Measurements from ENCODE around the gene TDRD12. TPM values are rescaled to one million over a fixed set of nuclear protein-coding genes. Genes with fewer than 3 reads are reported as not detected.
"Not testable (repeated sequence)": the region's sequence is repeated elsewhere in the genome, so short reads cannot be mapped to it uniquely, and the experiment has no call there.

Gene TDRD12
- total and polyA plus RNA-seq, 12 donors, result 0.06 to 0.47 (median 0.12) TPM; not detected in 6

DNA sequence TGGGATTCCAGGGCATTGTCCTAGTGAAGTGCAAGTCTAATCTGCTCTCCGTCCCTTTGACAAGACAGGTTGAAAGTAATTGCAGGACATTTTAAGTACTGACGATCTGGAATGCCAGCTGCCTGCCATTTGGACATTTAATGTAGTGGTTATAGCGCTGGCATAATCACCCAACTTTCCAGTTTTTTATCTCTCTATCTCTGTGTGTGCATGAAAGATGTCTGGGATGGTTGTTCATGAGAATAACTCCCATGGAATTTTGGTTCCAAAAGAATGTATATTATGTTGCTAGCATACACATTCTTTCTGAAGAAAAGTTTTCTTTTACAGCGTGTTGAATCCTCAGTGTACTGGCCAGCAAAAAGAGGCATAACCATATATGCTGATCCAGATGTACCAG lies 53.6 kb downstream of the TDRD12 start:
- H3K27ac ChIP-seq, result no peak overlapping the region
- no peaks in the 10 kb centered on the region for H3K4me1 ChIP-seq
- ATAC-seq, result no peak
- no peak for DNase-seq
- H3K36me3 ChIP-seq, result no peaks in the 10 kb centered on the region
- H3K4me3 ChIP-seq, result no peak overlapping the region
- WGBS, 2 donors, result 67% methylated on average over 4 of the region's 4 CpGs
- TF ChIP-seq, protein P1, sequence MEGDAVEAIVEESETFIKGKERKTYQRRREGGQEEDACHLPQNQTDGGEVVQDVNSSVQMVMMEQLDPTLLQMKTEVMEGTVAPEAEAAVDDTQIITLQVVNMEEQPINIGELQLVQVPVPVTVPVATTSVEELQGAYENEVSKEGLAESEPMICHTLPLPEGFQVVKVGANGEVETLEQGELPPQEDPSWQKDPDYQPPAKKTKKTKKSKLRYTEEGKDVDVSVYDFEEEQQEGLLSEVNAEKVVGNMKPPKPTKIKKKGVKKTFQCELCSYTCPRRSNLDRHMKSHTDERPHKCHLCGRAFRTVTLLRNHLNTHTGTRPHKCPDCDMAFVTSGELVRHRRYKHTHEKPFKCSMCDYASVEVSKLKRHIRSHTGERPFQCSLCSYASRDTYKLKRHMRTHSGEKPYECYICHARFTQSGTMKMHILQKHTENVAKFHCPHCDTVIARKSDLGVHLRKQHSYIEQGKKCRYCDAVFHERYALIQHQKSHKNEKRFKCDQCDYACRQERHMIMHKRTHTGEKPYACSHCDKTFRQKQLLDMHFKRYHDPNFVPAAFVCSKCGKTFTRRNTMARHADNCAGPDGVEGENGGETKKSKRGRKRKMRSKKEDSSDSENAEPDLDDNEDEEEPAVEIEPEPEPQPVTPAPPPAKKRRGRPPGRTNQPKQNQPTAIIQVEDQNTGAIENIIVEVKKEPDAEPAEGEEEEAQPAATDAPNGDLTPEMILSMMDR (IDR thresholded peaks at IDR 0.05), result no peak
- intact Hi-C loops (cut with DNase I), result no loop called here
- peaks cover 0 to 8% (median 0%) of the 10 kb centered on the region in 11 donors for H3K9me3 ChIP-seq
- H3K27me3 ChIP-seq, result peaks cover 0 to 3% (median 0%) of the 10 kb centered on the region in 7 donors

GRCh38 chr19:32779082-32779481 lies 59.5 kb downstream of the TDRD12 start:
- WGBS, 2 donors, result 73 to 77% methylated on average over 7 of the region's 7 CpGs
- H3K9me3 ChIP-seq, result peaks cover 0 to 29% (median 0%) of the 10 kb centered on the region in 11 donors
- H3K4me1 ChIP-seq, result no peaks in the 10 kb centered on the region
- H3K27me3 ChIP-seq, result no peaks in the 10 kb centered on the region
- H3K27ac ChIP-seq, result no peak overlapping the region
- intact Hi-C loops (cut with DNase I), result no loop called here
- ATAC-seq (no peak), DNase-seq (no peak)
- H3K36me3 ChIP-seq, result no peaks in the 10 kb centered on the region
- TF ChIP-seq, protein P1 (IDR thresholded peaks at IDR 0.05), result no peak
- H3K4me3 ChIP-seq, result no peak overlapping the region

- H3K4me1 ChIP-seq, result no peaks in the 10 kb centered on the region
- DNase-seq, result no peak
- TF ChIP-seq, protein P1 (IDR thresholded peaks at IDR 0.05), result no peak
- 92 to 95% methylated on average over 2 of the region's 2 CpGs for WGBS, 2 donors
- no peak overlapping the region for H3K27ac ChIP-seq
- H3K36me3 ChIP-seq, result no peaks in the 10 kb centered on the region
- intact Hi-C loops (cut with DNase I), result no loop called here
- no peak for ATAC-seq
- peaks cover 0 to 37% (median 0%) of the 10 kb centered on the region in 11 donors for H3K9me3 ChIP-seq
- H3K4me3 ChIP-seq, result no peak overlapping the region
- no peaks in the 10 kb centered on the region for H3K27me3 ChIP-seq
These were observed 61.7 kb downstream of the TDRD12 start for GRCh38 chr19:32781280-32781679.

DNA sequence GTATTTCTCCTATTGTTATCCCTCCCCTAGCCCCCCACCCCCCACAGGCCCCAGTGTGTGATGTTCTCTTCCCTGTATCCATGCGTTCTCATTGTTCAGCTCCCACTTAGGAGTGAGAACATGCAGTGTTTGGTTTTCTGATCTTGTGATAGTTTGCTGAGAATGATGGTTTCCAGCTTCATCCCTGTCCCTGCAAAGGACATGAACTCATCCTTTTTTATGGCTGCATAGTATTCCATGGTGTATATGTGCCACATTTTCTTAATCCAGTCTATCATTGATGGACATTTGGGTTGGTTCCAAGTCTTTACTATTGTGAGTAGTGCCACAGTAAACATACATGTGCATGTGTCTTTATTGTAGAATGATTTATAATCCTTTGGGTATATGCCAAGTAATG lies 62.5 kb downstream of the TDRD12 start:
- H3K4me1 ChIP-seq; H3K4me3 ChIP-seq; intact Hi-C loops (cut with DNase I); H3K27ac ChIP-seq; DNase-seq; H3K27me3 ChIP-seq; H3K36me3 ChIP-seq; ATAC-seq: not testable (repeated sequence)
- H3K9me3 ChIP-seq, result peaks cover 0 to 37% (median 0%) of the 10 kb centered on the region in 11 donors
- 95 to 97% methylated on average over 1 of the region's 1 CpG for WGBS, 2 donors

DNA sequence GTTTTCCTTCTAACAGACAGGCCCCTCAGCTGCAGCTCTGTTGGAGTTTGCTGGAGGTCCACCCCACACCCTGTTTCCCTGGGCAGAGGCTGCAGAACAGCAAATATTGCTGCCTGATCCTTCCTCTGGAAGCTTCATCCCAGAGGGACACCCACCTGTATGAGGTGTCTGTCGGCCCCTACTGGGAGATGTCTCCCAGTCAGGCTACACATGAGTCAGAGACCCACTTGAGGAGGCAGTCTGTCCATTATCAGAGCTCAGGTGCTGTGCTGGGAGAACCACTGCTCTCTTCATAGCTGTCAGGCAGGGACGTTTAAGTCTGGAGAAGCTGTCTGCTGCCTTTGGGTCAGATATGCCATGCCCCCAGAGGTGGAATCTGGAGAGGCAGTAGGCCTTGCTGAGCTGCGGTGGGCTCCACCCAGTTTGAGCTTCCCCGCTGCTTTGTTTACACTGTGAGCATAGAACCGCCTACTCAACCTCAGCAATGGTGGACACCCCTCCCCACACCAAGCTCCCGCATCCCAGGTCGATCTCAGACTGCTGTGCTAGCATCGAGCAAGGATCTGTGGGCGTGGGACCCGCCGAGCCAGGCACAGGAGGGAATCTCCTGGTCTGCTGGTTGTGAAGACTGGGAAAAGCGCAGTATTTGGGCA lies 67.7 kb downstream of the TDRD12 start:
- DNase-seq; H3K36me3 ChIP-seq; H3K4me3 ChIP-seq; intact Hi-C loops (cut with DNase I); H3K27me3 ChIP-seq; ATAC-seq; H3K4me1 ChIP-seq; H3K27ac ChIP-seq: not testable (repeated sequence)
- peaks cover 0 to 17% (median 0%) of the 10 kb centered on the region in 11 donors for H3K9me3 ChIP-seq
- WGBS, 2 donors, result 40 to 53% methylated on average over 12 of the region's 12 CpGs

DNA sequence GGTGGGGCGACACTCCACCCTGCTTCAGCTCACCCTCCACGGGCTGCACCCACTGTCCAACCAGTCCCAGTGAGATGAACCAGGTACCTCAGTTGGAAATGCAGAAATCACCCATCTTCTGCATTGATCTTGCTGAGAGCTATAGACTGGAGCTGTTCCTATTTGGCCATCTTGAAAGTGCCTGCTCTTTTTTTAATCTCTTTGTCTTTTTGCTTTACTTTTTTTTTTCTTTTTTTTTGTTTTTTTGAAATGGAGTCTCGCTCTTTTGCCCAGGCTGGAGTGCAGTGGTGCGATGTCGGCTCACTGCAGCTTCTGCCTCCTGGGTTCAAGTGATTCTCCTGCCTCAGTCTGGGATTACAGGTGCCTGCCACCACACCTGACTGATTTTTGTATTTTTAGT lies 68.3 kb downstream of the TDRD12 start:
- H3K4me3 ChIP-seq; intact Hi-C loops (cut with DNase I); ATAC-seq; H3K36me3 ChIP-seq; H3K27me3 ChIP-seq; H3K4me1 ChIP-seq; H3K27ac ChIP-seq; DNase-seq: not testable (repeated sequence)
- 91 to 93% methylated on average over 5 of the region's 5 CpGs for WGBS, 2 donors
- H3K9me3 ChIP-seq, result peaks cover 0 to 12% (median 0%) of the 10 kb centered on the region in 11 donors

All from heart right ventricle (tissue), 16 donors.